Embryonic facial prominence (tissue), 1 donor: Measurements from ENCODE around the gene ENPP3.

Experiments used
- DNase-seq: peaks from one replicate; pipeline ENCODE4 v3.0.0-alpha.2; 2016; ENCODE audit errors: extremely low spot score

The ENPP3 gene

DNA sequence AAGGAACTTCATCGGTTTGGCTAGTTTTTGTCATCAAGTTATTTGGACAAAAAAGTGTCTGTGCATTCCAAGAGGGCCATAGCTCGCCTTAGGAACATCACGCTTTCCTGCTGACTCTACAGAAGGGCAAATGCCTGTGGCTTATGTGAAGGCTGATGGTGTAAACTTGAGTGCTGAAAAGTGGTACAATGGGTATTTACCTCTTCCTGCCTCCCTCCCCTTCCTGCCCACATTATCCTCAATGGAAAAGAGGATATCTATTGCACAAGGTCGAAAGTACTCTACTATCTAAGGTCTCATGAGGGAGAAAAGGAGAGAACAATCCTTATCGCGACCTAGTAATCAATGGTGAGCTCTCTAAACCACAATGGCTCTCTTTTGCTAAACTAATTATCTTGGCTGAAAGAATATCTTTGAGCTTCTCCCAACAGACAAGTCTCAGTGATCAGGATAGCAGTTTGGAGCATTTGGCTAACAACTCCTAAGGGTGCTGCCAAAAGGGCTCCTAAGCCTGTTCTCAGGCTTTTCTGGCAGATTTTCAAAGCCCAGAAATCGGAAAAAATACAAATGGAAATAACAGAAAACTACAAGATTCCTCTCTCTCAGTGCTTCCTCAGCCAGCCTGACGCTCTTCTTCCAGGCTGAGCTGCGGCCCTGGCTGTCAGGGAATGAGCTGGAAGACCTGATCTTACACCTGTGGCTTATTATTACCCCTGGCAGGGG is 128.1 kb downstream of the ENPP3 start:
- DNase-seq, result no peak

DNA sequence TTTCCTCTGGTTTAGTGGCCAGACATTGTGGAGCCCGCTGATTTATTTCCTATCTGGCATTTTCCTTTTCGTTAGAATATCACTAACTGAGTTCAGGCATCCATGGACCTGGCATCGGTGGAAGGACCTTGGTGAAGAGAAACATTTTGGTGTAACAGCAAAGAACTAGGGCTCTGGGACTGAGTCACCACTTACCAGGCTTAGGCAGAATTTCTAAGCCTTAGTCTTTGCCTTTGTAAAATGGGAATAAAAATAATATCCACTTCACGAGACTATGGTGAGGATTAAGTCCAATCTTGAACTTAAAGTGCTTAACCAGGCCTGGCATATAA is 128.7 kb downstream of the ENPP3 start:
- no peak for DNase-seq

DNA sequence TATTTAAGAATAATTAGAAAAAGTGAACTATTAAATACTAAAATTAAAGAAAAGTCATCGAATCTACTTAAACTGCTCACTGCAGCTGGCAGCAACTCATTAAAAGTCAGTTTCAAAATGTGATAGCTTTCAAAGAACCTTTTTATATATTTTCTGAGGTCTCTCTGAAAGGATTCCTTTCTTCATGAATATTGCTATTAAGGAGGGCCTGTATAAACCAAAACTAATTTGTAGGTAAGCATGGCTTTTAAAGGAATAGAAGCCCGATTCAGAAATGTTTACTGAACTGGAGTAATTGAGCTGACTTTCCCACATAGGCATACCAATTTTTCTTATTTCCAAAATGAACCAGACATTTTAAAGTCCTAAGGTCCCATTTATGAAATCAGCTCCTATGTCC is 129.5 kb downstream of the ENPP3 start:
- DNase-seq, result no peak

DNA sequence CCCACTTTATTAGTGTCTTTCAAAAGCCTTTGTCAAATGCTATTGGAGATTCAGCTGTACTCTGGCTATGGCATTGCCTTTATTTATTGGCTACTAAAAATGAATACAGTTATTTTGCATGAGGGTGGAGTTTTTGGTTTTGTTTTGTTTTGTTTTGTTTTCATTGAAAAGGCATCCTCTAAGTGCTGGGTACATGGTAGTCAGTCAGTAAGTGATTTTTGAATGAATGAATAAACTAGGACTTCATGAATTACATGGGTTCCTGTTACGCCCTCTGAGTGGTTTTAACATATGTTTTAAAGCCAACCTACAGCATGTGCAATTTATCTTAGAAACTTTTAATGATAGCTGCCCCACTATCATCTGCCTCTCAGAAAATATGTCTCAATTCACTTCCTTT is 131.9 kb downstream of the ENPP3 start:
- DNase-seq, result no peak

DNA sequence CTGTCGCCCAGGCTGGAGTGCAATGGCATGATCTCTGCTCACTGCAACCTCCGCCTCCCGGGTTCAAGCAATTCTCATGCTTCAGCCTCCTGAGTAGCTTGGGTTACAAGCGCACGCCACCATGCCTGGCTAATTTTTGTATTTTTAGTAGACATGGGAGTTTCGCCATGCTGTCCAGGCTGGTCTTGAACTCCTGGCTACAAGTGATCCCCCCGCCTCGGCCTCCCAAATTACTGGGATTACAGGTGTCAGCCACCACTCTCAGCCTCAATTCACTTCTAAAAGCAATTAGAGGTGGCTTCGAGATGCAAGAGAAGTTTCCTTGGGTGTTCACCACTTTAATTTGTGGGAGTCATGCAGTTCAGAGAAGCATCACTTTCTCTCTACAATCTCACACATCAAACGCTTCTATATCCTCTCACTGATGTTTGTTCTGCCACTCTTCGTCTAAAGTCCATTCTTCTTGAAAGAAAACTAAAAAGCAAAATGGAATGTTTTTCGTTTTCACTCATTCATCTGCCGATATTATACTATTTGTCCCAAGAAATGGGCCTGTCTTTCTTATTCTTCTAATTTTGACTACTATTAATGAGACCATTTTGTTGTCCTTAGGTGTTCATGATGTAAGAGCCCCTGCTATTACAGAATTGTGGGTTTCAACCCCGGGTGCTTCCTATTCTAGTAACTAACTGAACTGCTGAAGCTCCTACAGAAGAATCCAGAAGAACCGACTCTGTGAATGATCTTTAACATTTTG is 132.5 kb downstream of the ENPP3 start:
- DNase-seq, result no peak

DNA sequence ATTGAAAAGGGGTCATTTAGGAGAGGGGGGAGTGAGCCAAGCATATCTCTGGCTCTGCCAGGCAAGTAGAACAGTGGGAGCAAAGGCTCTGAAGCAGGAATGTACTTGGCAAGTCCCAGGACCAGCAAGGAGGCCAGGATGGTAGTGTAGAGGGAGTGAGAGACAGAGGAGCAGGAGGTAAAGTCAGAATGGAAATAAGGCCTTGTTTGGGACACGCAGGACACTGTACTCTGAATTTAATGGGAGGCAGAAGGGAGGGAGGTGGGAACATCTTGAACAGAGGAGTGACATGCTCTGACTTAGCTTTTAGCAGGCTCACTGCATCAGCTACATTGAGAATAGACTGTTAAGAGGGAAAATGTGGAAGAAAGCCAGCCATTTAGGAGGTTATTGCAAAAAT is 133.7 kb downstream of the ENPP3 start:
- no peak for DNase-seq

DNA sequence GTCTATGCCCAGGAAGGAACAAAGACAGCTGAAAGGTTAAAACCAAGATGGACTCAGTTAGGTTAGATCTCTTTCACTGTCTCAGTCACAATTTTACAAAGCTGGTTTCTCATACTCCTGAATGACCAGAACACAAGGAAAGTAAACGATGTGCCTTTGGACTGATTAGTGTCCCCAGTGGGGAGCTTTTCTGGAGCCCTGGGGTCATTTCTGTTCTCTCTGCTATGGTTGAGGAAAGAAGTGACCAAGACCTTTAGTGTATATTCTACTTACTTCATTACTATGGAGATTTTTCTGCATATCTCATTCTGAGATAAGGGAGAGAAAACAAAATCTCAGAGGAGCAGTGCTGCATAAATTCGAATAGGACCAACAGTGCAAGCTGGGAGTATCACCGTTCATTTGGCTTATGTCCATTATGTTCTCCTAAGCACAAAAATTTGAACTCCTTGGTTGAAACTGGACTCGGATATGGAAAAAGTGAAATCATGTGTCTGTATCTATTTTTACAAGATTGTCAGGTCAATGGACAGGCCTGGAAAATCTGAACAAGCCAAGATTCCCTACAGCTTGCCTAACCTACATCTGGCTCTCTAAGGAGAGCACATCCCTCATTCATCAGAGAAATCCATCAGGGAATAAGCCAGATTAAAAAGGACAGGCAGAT is 136.3 kb downstream of the ENPP3 start:
- DNase-seq, result no peak

DNA sequence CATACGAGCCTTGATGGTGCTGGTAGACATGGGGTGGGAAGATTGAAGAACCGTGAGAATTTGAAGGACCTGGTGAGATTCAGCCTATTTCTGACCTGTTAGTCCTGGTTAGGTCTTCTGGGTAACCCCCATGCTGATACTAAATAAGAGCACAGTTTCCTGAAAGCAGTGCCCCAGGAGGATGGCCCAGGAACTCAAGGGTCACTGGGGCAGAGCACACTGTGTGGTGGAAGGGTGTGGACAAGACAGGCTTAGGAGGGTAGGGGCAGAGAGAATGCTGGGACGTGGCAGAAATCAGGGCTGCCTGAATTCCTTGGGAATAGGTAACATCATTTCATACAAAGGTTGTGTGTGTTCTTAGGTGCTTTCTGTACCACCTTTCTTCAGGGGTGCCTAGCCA is 138.8 kb downstream of the ENPP3 start:
- no peak for DNase-seq

DNA sequence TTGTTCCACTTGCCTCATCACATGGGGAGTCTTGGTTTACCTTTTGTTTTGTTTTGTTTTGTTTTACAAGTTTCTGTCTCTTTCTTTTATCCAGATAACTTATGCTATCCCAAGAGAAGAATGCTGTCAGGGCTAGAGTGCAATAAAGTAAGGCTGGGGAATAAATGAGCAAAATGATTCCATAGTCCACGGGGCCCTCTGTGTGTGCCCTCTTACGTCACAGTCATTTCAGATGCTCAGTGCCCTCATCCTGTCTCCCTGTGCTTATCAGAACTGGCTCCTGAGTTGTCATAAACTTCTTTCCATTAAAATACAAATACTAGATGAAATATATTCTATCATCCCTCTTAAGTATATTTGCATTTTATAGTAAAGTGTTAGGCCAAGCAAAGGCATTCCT is 139.9 kb downstream of the ENPP3 start:
- no peak for DNase-seq

DNA sequence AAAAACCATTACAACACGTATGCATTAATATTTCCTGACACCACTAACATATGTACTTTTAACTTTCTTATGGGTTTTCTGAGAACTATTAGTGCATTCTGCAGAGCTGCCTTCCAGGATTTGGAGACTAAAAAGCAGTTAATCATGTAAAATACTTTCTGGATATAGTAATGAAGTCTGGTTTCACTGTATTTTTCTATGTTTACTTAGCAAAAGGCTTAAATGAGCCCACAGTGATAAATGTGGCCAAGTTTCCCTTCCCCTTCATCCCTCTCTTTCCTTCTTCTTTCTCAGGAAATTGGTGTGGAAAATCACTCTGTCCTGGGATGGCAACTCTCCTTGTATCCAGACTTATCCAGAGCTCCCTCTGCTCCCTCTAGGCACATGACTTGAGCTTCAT is 141.1 kb downstream of the ENPP3 start:
- DNase-seq, result no peak

DNA sequence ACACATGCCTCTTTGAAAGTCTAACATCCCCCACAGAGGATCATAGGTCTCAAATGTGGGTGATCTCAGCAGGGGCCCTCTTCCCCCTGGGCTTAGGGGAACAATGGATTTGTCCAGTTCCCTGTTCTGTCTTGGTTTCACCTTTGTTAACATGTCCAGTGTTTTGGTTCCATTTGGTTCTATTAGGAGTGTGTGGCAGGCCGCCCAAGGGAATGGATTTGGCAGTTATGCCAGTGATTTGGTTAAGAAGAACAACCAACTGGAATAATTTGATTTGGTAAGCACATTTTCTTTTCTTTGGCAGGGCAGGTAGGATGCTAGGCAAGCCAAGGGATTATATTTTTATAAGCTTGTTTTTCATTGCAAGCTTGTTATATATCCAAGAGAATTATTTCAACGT is 142.2 kb downstream of the ENPP3 start:
- DNase-seq, result no peak

DNA sequence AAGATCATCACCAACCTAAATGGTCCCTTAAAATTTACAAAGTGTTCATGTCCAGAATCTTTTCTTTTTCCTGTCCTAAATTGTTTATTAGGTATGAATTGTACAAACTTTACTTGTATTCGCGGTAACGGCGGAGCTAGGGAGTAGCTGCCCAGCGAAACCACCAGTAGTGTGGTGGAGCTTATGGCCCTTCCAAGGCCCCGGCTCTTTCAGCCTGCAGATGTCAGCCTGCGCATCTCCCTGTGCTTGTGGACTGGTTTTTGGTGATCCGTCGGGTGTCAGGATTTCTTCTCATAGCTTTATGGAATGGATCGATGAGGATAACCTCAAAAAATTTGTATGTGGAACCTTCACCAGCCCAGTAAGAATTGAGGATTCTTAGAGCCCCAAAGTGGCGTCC is 143.5 kb downstream of the ENPP3 start:
- no peak for DNase-seq

DNA sequence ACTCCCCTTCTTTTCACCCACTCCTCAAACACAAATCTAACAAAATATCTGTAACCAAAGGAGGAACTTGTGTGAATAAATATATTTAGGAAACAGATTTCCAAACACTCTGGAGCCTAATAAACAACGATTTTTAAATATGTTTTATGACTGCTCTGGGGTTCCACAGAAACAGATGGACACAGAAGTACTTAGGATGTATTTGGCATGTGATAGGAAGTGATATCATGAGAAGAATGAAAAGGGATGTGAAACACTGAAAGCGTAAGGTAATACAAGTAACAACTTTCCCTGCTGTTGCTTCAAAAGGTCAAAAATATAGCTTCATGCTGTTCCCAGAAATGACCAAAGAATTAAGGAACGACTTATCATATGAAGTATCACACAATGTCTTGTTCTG is 144.6 kb downstream of the ENPP3 start:
- no peak for DNase-seq

DNA sequence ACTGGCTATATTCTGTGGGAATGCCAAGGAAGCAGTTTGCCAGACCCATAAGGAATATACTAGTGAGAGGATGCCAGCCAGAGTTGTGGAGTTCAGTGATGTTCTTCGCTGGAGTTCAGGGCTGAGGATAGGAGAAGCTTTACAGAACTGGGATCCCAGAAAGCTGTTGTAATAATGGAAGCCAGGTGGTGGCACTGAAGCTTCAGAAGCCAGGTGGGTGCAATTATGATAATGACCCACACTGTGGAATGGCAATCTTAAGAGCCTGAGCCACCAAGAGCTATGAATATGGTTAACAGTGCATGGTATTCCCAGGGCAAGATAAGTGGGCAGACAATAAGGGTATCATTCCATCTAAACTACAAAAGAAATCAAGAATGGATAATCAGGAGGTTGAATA is 145.7 kb downstream of the ENPP3 start:
- DNase-seq, result no peak

DNA sequence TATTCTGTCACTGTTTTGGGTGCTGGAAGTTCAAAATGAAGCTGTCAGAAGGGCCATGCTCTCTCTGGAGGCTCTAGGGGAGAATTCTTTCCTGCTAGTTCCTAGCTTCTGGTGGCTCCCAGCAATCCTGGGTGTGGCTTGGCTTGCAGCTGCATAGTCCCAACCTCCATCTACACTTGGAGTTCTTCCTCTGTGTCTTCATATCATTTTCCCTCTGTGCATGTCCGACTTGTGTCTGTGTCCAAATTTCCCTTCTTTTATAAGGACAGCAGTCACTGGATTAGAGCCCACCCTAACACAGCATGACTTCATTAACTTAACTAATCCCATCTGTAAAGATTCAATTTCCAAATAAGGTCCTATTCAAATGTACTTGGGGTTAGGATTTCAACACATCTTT is 147.5 kb downstream of the ENPP3 start:
- DNase-seq, result no peak

DNA sequence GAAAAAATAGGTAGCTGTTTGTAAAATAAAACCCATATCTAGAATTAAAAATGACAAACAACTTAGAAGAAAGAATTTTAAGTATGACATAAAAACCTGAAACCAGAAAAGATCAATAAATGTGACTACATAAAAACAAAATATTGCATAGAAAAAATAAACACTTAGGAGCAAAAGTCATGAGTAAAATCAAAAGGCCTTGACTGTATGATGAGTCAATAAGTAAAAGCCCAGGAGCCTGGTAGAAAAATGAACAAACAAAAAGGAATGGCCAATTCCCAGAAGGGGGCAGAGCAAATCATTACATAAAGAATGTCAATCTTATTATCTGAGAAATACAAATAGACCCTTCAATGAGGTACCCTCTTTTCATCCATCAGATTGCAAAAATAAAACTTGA is 150.0 kb downstream of the ENPP3 start:
- no peak for DNase-seq

DNA sequence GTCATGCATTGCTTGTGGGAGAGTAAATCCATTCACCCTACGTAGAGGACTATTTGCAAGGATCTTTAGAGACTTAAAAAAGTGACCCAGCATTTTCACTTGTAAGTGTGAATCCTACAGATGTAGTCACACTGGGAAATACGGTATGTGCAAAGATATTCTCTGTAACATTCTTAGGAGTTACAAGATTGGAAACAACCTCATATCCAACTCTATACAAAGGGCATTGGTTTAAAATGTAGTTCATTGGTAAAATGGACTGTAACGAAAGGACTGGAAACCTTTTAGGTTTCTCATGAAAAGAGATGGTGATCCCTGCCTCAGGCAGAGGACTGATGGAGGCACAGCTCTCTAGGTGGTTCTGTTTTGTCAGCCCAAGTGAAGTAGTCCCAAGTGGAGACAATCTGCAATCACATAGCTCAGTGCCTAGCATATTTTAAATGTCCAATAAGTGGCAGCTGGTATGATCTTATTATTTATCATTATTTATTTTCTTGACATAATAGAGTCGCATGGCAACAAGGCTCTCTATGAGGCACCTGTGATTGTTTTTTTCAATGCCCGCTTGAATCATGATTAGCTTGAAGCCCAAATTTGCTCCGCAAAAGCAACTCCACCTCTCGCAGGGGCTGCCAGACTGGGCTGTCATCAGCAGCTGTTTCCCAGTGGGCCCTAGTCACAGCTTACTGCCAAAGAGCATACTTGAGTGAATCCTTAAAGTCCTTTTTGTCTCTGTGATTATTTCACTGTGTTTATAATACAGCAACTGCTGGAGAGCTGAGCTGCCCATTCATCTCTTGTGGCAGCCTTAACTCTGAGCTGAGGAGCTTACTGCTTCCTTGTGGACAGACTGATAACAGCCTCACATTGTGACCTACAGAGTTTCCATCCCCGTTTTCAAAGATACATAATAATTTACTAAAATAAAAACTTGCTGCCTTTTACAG is 150.9 kb downstream of the ENPP3 start:
- no peak for DNase-seq

DNA sequence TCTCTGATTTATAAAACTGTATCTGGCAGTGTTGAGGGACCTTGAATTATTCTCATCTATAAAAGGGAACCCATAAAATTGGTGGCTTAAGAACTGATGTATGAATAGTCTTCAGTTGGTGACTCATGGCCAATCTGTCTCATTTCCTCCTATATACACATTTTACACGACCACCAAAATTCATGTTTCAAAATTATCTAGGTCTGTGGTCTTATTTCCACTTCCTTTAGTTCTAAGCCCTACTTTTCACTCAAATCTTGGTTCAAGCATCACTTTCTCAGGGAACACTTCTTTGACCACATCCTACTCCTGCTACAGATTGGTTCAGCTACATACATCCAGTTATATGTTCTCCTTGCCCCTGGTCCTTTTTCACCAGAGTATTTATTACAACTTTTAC is 152.1 kb downstream of the ENPP3 start:
- no peak for DNase-seq

DNA sequence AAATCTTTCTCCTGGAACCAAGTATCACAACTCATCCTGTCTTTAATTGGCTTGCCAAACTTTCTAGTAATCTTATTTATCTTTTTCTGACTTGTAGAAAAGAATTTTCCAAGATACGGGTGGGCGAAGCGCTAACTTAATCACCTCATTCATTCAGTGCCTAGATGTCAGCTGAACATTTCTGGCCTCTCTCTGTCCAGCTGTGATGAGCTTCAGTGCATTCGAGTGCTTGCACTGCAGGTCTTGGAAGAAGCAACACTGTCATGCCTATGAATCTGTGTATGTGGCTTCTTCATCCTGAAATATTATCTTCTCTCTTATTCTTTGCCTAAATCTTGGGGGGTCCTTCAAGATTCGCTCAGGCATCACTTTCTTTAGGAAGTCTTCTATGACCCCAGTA is 154.4 kb downstream of the ENPP3 start:
- DNase-seq, result no peak

DNA sequence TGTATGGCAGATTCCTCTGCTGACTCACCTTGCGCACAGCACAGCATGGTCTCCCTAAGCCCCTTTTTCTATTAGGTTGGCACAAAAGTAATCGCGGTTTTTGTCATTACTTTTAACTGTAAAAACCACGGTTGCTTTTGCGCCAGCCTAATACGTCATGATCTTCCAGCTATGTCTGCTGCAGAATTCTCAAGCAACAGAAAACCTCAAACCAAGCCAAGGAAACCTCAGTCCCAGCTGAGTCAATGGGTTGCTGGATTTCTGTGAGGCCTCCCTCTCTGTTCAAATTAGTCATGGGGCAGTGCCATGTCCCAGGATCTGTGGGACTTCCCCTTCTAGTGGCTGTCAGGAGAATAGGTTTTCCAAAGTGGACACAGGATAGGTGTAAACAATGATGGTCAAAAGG is 155.0 kb downstream of the ENPP3 start:
- DNase-seq, result no peak

DNA sequence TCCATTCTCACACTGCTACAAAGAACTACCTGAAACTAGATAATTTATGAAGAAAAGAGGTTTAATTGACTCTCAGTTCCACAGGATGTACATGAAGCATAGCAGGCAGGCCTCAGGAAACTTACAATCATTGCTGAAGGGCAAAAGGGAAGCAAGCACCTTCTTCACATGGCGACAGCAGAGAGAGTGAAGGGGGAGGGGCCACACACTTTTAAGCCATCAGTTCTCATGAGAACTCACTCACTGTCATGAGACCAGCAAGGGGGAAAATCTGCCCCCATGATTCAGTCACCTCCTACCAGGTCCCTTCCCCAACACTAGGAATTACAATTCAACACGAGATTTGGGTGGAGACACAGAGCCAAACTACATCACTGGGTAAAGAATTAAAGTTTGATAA is 158.3 kb downstream of the ENPP3 start:
- no peak for DNase-seq
